G401.6 (cell line): ENCODE measurements around the gene PCSK5.
"Not testable (repeated sequence)": the region's sequence is repeated elsewhere in the genome, so short reads cannot be mapped to it uniquely, and the experiment has no call there.

Source experiments
- FAIRE-seq: peaks from 2 replicates; lab custom pipeline; 2012; peaks lifted over from hg19 to GRCh38; lab: Jason Lieb, UNC

Gene PCSK5

DNA sequence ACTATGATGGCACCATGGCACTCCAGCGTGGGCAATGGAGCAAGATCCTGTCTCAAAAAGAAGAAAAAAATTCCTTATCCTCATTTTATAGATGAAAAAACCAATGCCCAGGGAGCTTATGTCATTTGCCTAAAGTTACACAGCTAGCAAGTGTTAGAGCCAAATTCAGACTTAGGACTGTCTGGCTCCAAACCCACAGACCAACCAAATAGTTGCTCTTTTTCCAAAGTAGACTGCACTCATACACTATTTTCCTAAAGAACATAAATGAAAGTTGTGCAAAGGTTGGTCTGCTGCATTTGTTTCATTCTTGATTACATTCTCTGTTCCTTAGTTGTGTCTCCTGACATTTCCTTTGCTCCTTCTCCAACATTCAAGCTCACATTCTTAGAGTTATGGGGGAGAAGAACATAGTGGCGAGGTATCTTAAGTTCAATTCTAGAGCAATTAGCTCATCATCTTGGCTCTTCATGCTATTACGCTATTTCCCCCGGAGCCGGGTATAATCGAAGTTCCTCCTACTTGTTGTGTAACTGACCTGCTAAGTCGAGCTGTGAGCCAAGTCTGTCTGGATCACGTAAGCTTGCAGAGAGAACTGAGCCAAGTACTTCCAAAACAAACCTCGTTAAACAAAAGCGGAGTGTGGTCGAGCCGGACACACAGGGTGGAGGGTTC is 365.4 kb downstream of the PCSK5 start:
- FAIRE-seq = no peak

DNA sequence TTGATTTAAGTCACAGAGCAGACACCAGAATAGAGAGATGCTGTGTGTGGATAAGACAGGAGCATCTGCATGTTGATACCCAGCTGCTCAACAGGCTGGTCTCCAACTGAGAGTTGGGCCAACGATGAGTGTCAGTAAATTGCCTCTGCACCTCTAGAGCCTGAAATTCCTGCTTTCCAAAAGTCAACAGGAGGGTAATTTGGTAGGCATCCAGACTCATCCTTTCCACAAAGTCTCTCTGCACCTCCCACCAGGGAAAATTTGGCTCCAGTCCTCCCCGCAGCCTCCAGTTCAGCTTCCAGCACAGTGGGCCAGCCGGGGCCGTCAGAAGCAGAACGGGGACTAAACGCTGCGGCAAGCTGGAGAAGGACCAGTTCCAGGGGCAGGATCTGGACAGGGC is 366.8 kb downstream of the PCSK5 start:
- no peak for FAIRE-seq

DNA sequence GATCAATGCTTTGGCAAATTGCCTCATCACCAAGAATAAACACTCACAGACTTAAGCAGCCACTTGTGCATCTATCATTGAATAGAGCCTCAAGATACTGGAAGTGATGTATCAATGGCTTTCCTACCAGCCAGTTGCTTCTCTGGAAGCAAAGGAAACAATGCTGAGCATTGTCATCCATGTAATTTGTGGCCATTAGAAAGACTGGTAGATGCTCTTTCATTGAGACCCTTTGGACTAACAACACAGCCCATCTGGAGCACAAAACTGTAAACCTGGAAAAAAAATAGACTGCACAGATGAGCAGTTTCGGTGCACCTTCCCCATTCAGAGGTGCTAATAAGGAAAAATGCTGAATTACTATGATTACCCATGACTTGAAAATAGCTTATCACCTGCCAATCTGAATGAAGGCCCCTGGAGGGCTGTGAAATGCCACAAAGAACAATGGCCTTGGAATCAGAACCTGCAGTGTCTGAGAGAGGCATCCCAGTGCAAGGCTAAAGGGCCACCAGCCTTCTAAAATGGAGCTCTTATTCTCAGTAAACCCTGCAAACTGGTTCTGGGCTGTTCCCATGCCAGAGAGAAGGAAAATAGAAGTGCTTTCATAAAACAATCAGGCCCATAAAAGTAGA is 376.3 kb downstream of the PCSK5 start:
- no peak for FAIRE-seq

DNA sequence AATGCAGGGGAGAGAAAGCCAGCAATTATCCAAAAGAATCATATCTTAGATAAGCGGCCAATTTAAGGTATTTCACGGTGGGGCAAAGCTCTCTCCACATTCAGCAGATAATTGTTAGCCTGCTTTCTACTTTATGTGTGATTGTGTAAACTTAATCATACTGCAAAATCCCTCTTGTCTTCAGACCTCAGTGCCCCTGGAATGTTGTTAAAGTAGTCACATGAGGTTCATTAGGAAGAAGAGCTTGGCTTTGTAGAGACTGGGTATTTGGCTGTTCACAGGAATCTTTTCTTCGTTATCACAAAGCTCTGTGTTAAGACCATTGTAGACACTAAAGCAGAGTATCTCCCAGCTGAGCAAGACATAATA is 376.8 kb downstream of the PCSK5 start:
- FAIRE-seq = no peak

DNA sequence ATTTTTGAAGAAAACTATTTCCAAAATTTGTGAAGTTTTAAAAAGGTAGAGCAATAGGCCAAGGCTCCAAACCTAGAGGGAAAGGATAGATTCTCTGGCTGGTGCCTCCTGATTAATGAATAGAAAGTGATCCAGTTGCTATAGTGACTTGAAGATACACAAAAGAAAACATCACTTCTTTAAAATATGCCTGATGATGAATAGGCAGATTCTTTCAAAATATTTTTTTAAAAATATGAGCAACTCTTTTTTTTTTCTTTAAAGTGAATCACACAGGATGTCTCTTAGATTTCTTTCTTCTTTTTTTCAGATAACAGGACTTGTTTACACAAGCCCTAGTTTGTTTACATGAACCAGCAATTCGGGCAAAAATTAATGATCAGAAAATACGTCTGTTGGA is 379.3 kb downstream of the PCSK5 start:
- no peak for FAIRE-seq

DNA sequence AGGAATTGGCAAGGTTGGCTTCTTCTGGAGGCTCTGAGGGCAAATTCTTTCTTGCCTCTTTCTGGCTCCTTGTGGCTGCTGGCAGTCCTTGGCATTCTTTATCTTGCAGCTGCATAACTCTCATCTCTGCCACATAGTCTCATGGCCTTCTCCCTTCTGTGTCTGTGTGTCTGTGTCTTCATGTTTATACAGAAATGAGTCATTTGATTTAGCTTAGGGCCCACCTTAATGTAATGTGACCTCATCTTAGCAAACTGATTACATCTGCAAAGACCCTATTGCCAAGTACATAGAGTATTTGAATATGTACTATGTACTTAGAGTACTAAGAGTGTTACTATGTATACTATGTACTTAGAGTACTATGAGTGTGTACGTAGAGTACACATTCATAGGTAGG is 381.3 kb downstream of the PCSK5 start:
- no peak for FAIRE-seq

DNA sequence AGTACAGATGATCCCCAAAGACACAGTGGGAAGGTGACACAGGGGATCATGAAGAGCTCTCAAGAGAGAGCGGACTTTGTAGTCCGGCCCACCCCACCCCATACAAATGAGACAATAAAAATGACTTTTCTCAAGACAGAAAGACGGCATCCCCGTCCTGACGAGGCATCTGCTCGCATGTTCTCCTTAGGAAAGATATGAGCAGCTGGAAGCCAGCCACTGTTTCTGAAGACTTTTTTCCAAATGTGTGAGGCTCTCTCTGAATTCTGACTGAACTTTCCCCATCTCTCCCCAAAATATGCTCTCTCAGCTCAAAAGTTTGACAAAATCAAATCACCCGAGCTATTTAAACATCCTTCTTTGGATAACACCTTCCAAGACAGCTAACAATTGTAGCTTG is 398.6 kb downstream of the PCSK5 start:
- FAIRE-seq = no peak

DNA sequence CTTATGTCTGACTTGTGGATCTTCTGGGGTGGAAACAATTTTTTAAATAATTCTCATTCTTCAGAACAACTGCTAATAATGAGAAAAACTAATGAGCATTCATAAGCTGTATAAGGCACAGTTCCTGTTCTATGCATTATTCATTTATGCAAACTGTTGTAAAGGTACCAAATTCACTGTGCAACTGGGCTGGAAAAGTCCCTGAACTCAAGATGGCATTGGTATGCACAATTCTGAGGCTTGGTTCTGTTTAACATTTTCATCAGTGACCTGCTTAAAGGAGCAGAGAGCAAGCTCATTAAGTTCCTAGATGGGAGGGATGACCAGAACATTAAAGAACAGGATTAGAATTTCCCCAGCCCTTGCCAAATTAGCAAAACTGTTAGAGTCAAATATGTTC is 399.2 kb downstream of the PCSK5 start:
- no peak for FAIRE-seq

DNA sequence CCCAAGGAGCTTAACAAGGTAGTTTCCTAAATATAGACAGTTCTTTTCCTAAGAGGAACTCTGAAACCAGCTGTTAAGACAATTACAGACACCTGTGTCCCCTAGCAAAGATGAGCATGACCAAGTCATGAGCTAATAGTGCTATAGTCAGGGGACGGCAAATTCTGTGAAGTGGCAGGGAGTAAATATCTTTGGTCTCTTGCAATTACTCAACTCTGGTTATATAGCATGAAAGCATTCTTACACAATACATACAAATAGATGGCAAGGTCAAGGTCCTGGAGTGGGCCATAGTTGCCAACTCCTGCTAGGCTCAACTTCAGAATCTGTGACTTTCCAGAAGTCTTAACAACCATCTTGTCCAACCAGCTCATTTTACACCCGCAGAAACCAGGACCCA is 400.1 kb downstream of the PCSK5 start:
- no peak for FAIRE-seq

DNA sequence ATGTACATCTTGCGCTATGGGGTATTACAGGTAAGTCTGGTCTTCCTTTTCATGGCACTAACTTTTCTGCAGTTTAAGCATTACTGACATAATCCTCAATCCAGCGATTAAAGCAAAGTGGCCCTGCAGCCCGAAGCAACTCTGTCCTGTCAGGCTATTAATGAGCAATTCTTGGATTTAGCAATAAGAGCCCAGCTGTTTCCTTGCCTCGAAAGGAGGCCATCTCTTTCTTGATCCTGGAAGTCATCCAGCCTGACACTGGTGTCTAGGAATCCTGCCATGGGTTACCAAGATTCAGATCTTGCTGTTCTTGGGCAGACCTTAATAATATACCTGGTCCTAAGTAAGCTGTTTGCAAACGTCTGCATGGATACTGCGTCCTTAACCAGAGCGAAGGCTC is 401.8 kb downstream of the PCSK5 start:
- FAIRE-seq = no peak

DNA sequence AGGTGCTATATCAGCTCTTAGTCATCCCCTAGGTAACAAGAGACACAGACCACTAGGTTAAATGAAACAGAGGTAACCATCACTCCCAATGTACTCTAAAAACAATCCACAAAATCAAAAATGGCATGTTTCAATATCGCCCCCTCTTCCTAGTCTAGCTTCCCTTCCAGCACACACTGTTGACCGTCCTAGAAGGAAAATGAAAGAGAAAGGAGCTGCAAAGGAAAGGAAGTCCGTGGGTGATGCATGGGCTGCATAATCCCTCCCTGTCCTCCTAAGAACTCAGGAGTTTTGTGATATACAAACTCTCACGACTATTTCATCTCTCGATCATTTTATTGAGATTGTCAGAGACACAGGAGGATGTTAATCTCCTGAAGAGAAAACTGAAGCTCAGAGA is 402.2 kb downstream of the PCSK5 start:
- no peak for FAIRE-seq

DNA sequence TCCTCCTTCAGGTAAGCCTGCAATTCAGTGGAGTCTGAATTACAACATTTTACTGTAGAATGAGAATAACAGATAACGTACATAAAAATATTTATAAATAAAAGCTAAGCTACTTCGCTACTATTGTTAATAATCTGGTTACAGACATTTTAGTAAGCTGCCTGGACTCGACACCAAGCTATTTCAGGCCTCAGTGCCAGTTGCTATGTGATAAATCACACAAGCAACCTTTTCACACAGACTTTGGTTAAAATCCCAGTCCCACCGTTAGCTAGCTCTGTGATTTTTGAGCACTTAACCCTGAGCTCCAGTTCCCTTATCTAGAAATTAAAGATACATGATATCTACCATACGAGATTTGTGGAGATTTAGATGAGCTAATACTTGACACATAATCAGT is 403.8 kb downstream of the PCSK5 start:
- no peak for FAIRE-seq

DNA sequence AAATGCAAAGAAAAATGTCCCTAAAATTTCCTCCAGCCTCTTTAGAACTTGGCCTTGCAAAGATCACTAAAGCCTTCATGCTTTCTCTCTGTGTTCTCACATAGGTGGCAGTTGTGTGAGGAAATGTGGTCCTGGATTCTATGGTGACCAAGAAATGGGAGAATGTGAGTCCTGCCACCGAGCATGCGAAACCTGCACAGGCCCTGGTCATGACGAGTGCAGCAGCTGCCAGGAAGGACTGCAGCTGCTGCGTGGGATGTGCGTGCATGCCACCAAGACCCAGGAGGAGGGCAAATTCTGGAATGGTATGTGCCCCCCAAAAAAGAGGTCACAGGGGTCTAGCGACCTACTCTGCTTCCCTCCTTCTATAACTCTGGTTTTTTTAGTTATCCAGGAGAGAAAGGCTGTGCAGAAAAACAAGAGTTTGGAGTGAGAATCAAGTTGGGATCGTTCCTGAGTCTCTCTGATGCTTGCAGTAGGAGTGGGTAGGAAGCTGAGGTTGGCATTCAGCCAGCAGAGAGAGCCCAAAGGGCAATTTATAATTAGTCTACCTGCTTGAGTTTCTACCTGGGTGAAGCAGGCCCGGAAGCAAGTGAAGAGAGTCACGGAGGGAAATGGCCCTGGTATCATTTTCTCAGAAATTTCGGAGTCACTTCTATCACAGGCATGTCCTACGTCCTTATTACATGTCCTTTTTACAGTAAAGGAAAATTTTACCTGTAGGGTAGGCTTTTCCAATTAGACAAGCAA is 406.3 kb downstream of the PCSK5 start:
- FAIRE-seq = no peak

DNA sequence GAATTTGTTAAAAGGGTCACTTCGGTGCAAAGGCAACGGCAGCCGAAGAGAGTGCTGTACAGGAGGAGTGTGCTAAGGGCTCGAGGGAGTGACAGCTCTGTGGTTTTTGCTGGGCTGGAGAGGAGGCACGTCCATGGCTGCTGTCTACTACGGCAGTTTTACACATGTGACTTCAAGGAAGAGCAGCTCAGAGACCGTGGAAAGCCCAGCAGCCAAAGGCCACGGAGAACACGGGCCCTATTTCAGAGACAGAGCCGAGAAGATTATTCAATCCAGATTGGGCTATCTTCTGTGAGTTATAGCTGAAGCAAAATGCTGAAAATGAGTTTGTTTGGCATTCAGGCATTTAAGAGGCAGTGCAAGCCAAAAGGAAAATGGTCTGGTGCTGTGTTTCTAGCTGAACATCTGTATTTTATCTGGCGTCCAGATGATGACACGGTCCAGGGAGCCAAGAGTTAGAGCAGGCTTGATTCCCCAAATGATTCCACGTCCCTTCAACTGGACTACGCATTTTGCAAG is 407.3 kb downstream of the PCSK5 start:
- FAIRE-seq = no peak

DNA sequence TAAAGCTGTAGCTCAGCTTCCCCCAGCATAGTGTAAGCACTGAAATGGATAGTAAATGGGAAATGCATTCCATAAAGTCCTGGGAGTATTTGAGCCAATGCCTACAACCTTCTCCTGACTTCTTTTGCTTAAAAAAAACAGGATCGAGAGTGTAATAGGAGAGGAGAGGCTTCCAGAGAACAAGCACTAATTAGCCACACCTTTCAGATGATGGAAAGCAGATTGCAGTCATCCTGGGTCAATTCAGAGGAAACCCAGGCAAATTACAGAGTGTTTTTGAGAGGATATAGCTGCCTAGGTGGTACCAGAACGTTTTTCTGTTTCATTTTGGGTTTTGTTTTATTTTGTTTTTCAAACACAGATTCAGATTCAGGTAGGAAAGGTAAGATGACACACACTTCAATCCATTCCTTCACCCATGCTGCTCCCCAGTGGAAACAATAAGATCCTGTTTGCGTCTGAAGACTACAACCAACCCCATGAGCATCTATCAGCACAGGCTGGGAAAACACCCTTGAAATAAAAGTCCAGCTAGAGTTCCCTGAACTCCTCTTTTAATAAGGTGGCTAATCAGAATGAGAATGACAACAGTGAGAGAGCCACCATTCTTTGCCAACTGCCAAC is 408.2 kb downstream of the PCSK5 start:
- FAIRE-seq = no peak

DNA sequence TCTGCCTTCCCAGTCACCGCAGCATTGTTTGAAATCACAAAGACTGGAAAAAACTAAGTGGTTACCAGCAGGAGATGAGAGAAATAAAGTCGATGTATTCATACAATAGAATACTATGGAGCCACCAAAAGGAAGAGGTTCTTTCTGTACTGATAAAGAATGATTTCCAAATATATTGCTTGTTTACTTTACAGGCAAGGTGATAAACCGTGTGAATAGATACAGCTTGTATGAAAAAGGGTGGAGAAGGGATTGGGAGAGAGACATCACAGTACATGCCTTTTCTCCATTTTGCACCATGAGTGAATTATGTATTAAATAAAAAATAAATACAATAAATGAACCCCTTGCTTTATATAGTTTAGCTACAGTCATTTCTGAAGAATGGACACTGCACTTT is 412.1 kb downstream of the PCSK5 start:
- FAIRE-seq = no peak

DNA sequence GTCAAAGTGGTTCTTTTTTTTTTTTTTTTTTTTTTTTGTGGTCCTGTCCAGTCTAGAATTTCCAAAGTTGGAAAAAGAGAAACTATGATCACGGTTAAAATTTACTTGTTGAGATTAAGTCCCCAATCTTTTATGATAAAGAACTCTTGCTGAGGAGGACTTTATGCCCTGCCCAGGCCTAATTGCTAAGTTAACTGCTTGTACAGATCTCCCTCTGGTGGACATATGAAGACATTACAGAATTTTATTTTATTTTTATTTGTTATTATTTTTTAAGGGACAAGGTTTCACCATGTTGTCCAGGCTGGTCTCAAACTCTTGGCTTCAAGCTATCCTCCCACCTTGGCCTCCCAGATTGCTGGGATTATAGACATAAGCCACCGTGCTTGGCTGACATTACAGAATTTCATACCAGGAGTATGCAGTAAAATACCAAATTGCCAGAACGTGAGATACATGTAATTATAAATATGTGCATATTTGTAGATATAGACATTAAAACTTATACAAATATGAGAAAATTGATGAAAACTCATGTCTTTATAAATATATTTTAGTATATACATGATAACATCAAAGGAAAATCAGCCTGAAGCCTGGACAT is 412.6 kb downstream of the PCSK5 start:
- FAIRE-seq = peak; percentile 90

DNA sequence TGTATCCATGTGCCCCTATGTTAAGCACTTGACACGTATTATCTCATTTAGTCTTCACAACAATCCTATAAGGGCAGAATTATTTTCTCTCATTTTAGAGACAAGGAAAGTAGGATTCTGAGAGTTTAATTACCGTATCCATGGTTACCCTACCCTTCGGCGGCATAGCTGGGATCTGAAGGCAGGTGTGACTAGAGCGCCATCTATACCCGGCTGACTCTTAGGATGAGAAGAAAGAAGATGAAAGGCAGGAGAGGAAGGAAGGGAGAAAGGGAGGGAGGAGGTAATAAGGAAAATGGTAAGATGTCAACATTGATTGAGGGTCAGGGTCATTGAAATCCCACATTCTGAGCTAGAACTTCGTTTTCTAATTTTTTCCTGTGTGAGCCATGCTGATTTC is 416.6 kb downstream of the PCSK5 start:
- FAIRE-seq = not testable (repeated sequence)

DNA sequence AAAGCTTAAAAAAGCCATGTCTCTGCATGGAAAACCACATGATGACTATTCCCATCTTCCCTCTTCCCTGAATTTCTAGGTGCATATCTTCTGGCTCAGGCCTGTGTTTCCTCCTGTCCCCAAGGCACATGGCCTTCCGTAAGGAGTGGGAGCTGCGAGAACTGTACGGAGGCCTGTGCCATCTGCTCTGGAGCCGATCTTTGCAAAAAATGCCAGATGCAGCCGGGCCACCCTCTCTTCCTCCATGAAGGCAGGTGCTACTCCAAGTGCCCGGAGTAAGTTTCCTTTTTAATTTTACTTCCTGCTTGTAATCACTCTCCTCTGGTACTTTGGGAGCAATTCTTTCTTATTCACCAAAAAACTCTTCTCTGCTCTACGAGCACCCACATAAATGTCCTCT is 420.1 kb downstream of the PCSK5 start:
- no peak for FAIRE-seq

DNA sequence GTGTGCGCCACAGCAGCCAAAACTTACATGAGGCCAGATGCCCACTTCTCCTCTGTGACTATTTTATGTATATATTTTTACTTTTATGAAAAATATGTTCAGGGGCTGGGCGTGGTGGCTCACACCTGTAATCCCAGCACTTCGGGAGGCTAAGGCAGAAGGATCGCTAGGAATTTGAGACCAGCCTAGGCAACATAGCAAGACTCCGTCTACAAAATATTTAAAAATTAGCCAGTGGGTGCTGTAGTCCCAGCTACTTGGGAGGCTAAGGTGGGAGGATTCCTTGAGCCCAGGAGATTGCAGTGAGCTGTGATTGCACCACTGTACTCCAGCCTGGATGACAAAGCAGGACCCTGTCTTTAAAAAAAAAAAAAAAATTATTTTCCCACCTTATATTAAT is 420.5 kb downstream of the PCSK5 start:
- FAIRE-seq = no peak

DNA sequence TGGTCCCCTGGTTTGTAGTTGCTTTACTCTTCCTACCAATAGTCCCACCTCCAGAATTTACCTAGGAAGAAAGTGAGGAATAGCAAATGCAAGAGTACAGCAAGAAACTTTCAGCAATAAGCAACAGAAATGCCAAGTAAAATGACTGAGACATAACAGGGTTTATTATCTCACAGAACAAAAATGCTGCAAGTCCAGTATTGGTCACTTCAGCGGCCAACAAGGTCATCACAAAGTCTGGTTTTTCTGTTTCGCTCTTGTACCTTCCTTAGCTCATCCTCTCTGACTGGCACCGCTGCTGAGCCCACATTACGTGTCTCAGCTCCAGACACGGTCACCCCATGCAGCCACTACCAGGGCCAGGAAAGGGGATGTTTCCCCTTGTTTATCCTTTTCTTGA is 421.1 kb downstream of the PCSK5 start:
- no peak for FAIRE-seq

DNA sequence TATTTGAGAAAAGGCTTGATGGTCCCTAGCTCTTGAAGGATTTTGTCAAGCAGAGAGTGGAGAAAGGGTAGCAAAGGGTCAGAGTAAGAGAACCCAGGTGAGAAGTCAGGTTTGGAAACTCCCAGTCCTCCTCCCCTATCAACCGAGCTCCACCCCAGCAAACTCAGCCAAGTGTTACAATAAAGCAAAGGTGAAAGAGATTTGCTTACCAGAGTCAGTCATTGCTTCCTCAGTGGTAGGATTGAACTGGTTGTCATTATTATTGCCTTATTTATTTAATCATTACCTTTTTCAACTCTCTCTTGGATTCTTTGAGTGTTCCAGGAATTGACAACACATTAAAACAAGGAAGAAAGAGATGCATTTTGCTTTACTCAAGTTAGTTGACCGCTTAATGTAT is 423.3 kb downstream of the PCSK5 start:
- no peak for FAIRE-seq

DNA sequence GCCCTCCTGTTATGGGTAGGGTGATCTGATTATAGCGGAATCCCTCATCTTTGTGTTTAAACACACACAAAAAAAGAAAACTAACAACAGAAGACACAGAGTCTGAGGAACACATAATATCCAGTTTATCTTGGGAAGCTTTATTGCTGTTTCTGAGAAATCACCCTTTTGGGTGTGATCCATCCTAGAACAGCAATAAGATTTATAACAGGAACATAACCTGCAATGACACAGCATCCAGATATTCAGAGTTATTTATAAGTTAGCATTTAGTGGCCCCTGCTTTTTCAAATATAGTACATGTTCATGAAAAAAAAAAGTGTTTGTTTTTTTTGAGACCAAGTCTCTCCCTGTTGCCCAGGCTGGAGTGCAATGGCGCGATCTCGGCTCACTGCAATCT is 423.8 kb downstream of the PCSK5 start:
- FAIRE-seq = no peak
